Stimulated activated CD4-positive, alpha-beta T cell treated with anti-CD3 and anti-CD28 coated beads, TNF-alpha, amount 100 ng/mL, for 24 hours (primary cell): ENCODE measurements around the gene PAPLN.

ENCODE experiments used
- DNase-seq, 3 experiments: peaks; one replicate each; pipeline ENCODE4 v3.0.0-alpha.2; 2020; ENCODE audit warnings: low read depth in 3 of 3

Gene PAPLN

DNA sequence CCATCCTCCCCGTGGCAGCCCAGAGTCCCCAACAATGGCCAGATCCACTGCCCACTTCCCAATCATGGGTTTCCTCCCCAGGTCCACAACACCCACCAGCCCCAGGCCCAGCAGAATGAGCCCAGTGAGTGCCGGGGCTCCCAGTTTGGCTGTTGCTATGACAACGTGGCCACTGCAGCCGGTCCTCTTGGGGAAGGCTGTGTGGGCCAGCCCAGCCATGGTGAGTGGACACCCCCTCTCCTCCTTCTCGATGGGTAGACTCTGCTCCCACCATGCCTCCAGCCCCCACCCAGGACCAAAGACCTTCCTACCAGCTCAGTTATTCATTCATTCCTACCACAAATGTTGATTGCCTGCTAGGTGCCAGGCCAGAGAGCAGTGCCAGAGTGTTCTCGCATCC, 23.8 kb downstream of the PAPLN start:
- no peak for DNase-seq

DNA sequence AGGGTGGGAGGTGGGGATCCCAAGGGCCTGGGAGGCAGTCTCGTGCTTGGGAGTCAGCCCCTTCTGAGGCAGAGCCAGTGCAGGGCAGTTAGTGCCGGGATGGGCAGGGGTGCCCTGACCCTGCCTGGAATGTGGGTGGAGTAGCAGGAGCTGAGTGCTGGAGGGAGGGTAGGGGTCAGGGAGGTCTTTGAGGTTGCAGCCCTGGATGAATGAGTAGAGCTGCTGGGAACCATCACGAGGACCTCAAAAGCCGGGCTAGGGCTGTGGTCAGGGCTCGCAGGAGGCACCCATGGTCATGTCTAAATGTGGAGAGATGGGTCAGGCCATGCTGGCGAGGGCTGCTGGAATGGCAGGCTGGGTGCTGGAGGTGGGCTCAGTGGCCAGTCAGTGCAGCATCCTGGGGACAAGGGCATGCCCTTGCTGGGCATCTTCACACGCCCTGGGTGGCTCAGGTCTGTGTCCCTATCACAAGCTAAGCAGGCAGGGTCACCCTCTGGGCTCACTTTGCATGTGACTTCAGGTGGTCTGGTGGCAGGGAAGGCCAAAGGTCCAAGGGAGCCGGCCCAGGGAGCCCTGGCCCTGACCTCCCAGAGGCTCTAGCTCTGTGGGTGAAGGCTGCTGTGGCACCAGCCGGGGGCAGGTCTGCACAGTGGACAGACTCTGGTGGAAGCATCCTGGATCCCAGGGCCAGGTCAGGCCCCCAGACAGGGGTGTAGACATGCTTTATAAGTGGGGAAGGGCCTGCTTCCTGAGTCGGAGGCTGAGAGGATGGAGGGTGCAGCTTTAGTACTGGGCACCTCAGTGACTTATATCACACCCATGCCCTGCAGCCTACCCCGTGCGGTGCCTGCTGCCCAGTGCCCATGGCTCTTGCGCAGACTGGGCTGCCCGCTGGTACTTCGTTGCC, 24.5 kb downstream of the PAPLN start:
- no peak for DNase-seq

DNA sequence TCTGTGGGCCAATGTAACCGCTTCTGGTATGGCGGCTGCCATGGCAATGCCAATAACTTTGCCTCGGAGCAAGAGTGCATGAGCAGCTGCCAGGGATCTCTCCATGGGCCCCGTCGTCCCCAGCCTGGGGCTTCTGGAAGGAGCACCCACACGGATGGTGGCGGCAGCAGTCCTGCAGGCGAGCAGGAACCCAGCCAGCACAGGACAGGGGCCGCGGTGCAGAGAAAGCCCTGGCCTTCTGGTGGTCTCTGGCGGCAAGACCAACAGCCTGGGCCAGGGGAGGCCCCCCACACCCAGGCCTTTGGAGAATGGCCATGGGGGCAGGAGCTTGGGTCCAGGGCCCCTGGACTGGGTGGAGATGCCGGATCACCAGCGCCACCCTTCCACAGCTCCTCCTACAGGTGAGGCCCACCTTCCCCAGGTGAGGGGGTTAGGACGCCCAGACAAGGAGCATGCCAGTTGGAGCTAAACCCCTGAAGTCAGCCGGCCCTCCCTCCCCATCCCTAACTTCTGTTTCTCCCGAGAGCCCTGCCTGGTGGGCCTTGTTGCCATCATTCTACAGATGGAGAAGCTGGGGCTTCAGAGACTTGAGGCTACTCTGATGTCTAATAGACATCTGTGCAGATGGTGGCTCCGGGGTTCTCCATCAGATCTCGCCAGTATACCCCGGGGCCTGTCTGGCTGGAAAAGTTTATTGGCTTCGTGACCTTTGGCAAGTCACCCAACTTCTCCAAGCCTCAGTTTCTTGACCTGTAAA, 25.3 kb downstream of the PAPLN start:
- DNase-seq, result no peak

DNA sequence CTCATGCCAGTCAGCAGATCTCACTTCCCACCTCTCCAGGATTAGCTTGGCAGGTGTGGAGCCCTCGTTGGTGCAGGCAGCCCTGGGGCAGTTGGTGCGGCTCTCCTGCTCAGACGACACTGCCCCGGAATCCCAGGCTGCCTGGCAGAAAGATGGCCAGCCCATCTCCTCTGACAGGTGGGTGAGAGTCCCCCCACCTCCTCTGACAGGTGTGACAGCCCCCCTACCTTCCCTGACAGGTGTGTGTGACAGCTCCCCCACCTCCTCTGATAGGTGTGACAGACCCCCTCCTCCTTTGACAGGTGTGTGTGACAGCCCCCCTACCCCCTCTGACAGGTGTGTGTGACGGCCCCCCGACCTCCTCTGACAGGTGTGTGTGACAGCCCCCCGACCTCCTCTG, 26.3 kb downstream of the PAPLN start:
- DNase-seq, result no peak

DNA sequence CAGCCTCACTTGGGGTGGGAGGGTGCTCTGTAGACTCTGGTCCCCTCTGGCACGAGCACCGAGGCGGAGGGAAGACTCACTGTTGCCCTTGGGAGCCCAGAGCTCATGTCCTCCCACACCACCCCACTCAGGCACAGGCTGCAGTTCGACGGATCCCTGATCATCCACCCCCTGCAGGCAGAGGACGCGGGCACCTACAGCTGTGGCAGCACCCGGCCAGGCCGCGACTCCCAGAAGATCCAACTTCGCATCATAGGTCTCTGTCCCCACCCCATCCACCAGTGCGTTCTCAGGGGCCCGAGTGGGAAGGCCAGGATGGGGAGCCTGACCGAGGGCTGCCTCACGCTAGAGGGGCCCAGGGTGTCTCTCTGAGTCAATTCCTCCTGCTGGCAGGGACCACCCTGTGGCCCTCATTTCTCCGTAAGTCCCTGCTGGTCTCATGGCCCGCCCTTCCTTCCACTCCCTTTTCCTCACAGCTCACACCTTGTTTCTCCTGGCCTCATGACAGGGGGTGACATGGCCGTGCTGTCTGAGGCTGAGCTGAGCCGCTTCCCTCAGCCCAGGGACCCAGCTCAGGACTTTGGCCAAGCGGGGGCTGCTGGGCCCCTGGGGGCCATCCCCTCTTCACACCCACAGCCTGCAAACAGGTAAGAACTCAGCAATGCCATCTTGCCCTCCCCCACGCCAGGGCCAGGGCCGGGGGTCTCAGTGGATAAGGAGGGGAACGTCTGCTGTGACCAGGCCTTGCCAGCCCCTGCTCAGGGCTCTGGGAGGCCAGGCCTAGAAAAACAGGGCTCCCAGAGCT, 27.0 kb downstream of the PAPLN start:
- DNase-seq, result no peak

GRCh38 chr14:73264885-73265720, 27.8 kb downstream of the PAPLN start:
- no peak for DNase-seq

DNA sequence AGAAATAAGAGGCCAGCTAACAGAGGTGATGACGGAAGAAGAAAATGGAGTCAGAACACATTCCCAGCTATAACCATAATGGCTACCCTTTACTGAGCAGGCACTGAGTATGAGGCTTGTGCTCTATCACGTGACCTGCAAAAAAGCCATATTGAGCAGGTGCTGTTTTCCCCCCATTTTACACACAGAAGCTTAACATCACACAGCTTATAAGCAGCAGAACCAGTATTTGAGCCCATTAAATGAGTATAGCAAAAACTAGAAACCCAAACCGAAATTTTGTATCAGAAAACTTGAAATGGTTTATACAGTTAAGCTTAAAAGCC, 28.4 kb downstream of the PAPLN start:
- DNase-seq, result no peak

GRCh38 chr14:73266317-73266716, 29.0 kb downstream of the PAPLN start:
- no peak for DNase-seq

- no peak for DNase-seq
Observed at GRCh38 chr14:73267474-73267873, 30.2 kb downstream of the PAPLN start.

- DNase-seq, result no peak
Observed at GRCh38 chr14:73269729-73270531, 32.6 kb downstream of the PAPLN start.

- DNase-seq, result no peak
Observed at GRCh38 chr14:73272393-73272792, 35.1 kb downstream of the PAPLN start.

DNA sequence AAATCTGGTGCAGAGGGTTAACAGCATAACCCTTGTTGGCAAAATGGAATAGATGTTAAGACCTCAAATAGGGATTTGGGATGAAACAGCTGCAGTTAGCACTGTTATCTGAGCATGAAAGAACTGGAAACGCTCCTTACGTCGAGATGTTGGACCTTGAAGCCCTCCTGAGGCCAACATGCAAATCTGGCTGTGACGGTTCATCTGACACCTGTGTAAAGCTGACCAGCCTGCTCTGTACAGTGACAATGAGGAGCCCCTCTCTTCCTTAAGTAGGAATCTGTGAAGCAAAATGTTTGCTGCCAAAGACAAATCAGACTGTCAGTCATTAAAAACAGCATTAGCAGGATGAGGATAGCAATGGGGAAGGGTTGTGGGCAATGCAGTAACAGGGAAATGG, 36.5 kb downstream of the PAPLN start:
- DNase-seq, result no peak

- no peak for DNase-seq
Observed at GRCh38 chr14:73276836-73277235, 39.5 kb downstream of the PAPLN start.

DNA sequence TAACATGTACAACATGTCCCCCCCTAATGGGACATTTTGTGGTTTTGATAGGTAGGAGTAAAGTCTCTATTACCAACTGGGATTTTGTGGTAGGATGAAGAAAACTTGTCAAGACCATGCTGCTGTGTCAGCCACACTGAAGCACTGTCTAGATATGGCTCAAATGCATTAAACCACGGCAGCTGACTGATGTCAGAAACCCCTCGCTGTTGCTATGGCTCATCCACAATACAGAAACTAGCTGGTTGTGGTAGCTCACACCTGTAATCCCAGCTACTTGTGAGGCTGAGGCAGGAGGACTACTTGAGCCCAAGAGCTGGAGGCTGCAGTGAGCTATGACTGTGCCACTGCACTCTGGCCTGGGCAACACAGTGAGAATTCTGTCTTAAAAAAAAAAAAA, 40.1 kb downstream of the PAPLN start:
- DNase-seq, result no peak

DNA sequence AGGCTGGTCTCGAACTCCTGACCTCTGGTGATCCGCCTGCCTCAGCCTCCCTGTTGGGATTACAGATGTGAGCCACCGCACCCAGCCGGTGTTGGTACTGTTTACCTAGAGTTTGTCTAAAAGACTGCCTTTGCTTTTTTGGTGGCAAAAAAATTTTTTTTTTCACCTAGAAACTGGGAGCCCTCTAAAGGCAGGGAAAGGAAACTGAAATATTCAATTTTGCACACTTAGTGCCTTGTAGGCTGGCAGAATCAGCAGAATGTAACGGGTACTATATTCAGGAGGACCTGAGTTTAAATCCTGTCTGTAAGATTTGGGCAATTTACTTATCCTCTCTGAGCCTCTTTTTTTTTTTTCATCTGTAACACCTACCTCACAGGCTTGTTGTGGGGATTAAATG, 43.6 kb downstream of the PAPLN start:
- no peak for DNase-seq

GRCh38 chr14:73283608-73284379, 46.5 kb downstream of the PAPLN start:
- DNase-seq, result no peak

DNA sequence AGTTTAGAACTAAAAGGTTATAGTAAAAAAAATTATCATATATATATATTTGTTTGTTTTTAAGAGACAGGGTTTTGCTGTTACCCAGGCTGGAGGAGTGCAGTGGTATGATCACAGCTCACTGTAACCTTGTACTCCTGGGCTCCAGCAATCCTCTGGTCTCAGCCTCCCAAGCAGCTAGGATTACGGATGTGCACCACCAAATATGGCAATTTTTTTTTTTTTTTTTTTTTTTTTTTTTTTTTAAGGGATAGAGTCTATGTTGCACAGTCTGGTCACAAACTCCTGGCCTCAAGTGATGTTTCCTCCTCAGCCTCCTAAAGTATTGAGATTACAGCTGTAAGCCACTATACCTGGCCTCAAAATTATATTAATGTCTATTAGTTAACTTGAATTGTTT, 48.7 kb downstream of the PAPLN start:
- DNase-seq, result no peak

- DNase-seq, result no peak
Observed at GRCh38 chr14:73286598-73286997, 49.3 kb downstream of the PAPLN start.

- no peak for DNase-seq
Observed at GRCh38 chr14:73287071-73287470, 49.8 kb downstream of the PAPLN start.

- DNase-seq, result no peak
Observed at GRCh38 chr14:73289308-73289707, 52.0 kb downstream of the PAPLN start.
